Cardiac fibroblast (primary cell): ENCODE results near the gene CKM.
"Not testable (repeated sequence)": the region's sequence is repeated elsewhere in the genome, so short reads cannot be mapped to it uniquely, and the experiment has no call there.

ENCODE experiments used
- DNase-seq, 2 donors: peaks; one replicate each; pipeline versions ENCODE4 v3.0.0 to v3.0.0-alpha.2; 2010; ENCODE audit warnings: low read depth in 2 of 2
- H3K4me3 ChIP-seq, 2 donors: replicated peaks in 1 of 2; 1 replicate in 1 of 2; 2 replicates in 1 of 2; pipeline ENCODE4 v1.5.1; 2011; ENCODE audit warnings: low read depth in 2 of 2, low read length in 2 of 2, mild to moderate bottlenecking in 2 of 2, moderate library complexity in 1 of 2
- CTCF ChIP-seq: IDR thresholded peaks from one replicate; pipeline ENCODE4 v1.5.1; 2011; ENCODE audit warnings: low read depth, mild to moderate bottlenecking, low read length, inconsistent platforms

CKM gene

GRCh38 chr19:45344621-45345505 is 22.2 kb upstream of the CKM start:
- no peak for DNase-seq
- no peak for TF ChIP-seq CTCF
- H3K4me3 ChIP-seq, result no peak overlapping the region

GRCh38 chr19:45342911-45343310 is 20.2 kb upstream of the CKM start:
- no peak for DNase-seq
- no peak overlapping the region for H3K4me3 ChIP-seq
- TF ChIP-seq CTCF, result no peak

- TF ChIP-seq CTCF, result no peak
- DNase-seq, result peak in 1 of 2 donors; percentile 13
- H3K4me3 ChIP-seq, result no peak overlapping the region
Measured at GRCh38 chr19:45340899-45341453, 18.3 kb upstream of the CKM start.

GRCh38 chr19:45340232-45340898 is 17.7 kb upstream of the CKM start, which contains the start of gene KLC3:
KLC3 (plus strand) TSS chr19:45340750; CDS start chr19:45345542, 4,792 bp downstream.
- no peak for DNase-seq
- H3K4me3 ChIP-seq, result no peak within 1 kb of the TSS
- no peak for TF ChIP-seq CTCF

GRCh38 chr19:45339629-45340028 is 17.0 kb upstream of the CKM start:
- H3K4me3 ChIP-seq, result no peak overlapping the region
- TF ChIP-seq CTCF, result no peak

GRCh38 chr19:45336696-45337251 is 14.1 kb upstream of the CKM start:
- no peak for TF ChIP-seq CTCF

More at GRCh38 chr19:45339629-45340028, 17.0 kb upstream of the CKM start:
- DNase-seq, result no peak

GRCh38 chr19:45334881-45335280 is 12.2 kb upstream of the CKM start:
- DNase-seq, H3K4me3 ChIP-seq: not testable (repeated sequence)

More at GRCh38 chr19:45336696-45337251, 14.1 kb upstream of the CKM start:
- no peak overlapping the region for H3K4me3 ChIP-seq
- DNase-seq, result no peak
